Glomerular visceral epithelial cell (primary cell): ENCODE measurements around the gene PTPN14.
"Not testable (repeated sequence)": the region's sequence is repeated elsewhere in the genome, so short reads cannot be mapped to it uniquely, and the experiment has no call there.

Experiments used
- DNase-seq: peaks from one replicate; pipeline ENCODE4 v3.0.0-alpha.2; 2016; ENCODE audit errors: extremely low spot score

Gene PTPN14

DNA sequence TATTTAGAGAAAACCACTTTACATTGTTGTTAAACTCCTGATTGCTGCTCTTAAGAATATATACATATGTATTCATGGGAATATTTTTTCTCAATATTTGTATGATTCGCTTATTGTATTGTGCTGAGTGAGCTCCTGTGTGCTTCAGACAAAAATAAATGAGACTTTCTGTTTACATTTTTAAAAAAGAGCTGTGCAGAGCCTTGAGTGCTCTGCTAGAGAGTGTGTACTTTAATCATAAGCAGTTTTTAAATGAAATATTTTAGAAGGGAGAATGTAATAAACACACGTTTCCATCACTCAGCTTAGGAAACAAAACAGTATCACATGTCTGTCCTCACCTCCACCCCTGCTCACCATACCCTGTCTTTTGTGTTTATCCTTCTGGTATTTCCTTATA lies 9.7 kb downstream of the PTPN14 start:
- DNase-seq: no peak

DNA sequence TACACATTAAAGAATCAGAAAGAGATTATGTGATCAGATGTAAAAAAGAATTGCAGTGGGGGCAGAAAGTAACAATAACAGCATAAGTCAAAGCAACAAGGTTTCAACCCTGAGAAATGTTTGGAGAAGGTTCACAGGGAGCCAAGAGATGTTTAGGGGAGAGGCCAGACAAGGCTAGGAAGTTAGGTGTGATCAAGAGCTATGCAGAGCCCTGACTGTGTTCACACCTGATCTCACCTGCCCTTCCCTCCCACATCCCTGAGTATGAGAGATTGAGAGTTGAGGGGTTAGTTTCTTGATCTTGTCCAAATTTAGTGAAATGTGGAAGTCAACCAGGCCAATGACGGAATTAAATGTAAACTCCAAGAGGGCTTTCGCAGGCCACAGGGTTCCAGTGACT lies 10.2 kb downstream of the PTPN14 start:
- DNase-seq: no peak

DNA sequence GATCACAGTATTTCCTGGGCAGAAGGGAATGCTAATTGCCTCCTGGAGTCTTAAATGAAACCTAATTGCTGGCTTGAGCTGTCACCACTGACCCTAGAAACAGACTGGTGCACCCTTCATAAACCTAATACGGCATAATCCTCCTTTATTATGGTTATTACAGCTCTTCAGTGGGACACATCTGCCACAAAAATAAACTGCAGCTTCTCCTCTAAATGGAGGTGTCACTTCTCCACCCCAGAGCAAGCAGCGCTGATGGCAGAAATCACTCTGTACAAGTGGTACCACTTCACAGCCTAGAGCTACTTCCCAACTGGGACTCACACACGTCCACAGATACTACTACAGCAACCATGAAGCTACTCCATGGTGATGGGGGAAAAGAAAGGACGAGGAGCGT lies 11.1 kb downstream of the PTPN14 start:
- DNase-seq: no peak

DNA sequence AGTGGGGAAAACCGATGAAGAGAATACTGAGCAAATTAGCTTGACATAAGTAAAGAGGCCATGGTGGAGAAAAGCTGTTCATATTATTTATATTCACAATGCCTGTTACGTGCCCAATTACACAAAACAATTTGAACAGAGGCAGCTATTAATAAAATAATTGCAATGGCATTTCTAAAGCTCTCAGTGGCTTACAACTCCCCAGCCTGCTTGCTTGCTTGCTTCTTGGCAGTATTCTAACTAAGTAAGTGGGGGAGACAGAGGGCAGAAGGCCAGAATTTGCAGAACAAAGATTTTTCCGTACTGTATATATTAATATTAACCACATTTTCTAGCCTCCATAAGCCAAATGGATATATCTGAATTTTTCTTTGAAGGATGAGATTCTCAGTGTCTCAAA lies 12.9 kb downstream of the PTPN14 start:
- no peak for DNase-seq

DNA sequence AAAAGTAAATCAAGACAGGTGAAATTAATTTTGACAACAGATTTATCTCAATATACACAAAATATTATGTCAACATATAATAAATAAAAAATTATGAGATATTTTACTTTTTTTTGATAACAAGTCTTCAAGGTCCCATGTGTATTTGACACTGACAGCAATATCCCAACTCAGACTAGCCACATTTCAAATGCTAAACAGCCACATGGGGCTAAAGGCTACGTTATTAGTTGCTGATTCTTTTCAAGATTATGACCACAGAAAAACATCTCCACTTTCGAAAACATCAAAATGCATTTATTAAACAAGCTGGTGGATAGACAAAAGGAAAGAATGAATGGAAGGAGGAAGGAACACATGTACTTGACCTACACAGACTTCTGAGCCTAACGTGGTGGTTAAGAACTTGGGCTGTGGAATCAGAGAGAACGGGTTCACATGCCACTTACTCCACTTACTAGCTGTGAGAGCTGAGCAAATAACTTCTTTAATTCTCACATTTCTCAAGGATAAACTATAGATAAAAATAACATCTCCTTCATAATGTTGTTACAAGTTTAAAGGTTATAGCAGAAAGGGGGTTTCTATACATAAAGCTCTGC lies 13.4 kb downstream of the PTPN14 start:
- DNase-seq: no peak

DNA sequence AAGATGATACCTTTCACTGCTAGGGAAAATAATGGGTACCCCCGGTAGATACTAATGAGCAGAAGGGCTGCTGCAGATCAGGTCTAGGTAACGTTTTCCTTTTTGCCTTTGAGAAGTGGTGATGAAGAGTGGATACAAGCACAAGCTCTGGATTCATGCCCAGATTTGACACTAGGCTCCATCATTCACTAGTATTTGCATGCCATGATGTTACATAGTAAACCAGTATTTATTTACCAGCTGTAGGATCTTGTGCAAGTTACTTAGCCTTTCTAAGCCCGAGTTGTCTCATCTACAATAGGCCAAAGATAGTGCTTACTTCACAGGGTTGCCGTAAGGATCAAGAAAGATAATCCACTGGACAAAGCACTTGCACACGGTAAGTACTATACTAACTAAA lies 14.2 kb downstream of the PTPN14 start:
- DNase-seq: no peak

DNA sequence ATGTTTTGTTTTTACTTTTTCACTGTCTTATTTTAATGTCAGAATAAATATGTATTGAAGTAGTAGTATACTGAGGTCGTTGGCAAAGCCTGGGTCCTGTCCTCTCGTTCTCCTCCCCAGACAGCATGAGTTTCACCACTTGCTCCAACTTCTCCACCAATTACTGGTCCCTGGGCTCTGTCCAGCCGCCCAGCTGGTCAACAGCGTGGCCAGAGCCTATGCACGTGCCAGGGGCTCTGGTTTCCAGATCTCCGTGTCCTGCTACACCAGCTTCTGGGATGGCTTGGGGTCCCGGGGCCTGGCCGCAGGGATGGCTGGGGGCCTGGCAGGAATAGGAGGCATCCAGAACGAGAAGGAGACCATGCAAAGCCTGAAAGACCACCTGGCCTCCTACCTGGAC lies 19.3 kb downstream of the PTPN14 start:
- DNase-seq: no peak

DNA sequence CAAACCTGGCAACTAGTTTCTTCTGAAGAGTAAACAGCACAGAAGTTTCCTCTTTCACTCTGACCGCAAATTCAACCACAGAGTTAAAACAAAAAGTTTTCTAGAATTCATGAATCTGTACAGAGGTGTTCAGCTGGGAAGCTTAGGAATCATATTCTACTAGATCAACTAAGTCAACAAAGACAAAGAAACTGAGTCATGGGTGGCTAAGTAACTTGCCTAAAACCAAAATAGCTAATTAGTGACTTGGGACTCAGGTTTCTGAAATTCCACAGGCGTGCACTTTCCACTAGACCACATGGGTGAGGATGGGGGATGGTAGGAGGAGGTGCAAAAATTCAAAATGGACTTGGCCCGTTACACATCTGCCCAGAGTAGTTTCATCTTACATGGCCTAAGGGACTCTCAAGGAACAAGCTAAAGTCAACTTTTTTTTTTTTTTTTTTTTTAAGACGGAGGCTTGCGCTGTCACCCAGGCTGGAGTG lies 25.8 kb downstream of the PTPN14 start:
- DNase-seq: peak; percentile 81

DNA sequence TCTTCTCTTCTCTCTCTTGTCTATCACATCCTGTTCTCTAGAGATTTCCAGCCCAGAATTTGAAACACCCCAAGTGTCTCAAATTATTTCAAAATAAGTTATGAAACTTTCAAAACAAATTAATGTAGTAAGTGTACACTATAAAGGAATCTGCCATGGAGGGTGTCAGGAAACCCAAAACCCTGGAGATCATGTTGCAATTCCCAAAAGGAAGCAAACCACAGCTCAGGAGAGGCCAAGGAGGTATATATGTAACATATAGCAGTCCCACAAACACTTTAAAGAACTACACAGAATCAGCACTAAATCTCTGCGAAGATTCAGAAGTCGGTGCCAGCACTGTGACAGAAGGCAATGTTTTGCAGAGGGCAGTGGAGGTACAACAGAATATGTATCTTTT lies 26.6 kb downstream of the PTPN14 start:
- DNase-seq: no peak

DNA sequence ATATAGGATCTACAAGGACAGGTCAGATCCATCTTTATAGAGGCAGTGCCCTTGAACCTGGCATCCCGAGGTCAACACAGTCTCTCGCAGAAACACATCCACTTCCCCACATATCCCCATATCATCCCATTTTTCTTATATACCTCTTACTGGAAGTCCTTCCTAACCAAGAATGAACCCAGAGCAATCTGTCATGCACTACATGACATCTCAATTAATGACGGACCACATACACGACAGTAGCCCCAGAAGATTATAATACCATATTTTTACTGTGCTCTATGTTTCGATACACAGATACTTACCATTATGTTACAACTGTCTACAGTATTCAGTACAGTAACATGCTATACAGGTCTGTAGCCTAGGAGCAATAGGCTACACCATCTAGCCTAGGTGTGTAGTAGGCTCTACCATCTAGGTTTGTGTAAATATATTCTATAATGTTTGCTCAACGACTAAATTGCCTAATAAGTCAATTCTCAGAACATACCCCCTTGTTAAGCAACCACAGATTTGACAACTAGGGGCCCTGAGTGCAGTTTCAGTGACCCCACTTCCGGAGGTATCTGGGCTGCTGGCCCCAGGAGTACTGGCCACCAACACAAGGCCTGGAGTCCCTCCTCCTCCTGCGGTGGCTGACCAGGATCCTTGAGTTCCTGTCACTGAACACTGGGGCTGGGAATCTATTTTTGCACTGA lies 28.1 kb downstream of the PTPN14 start:
- DNase-seq: no peak

DNA sequence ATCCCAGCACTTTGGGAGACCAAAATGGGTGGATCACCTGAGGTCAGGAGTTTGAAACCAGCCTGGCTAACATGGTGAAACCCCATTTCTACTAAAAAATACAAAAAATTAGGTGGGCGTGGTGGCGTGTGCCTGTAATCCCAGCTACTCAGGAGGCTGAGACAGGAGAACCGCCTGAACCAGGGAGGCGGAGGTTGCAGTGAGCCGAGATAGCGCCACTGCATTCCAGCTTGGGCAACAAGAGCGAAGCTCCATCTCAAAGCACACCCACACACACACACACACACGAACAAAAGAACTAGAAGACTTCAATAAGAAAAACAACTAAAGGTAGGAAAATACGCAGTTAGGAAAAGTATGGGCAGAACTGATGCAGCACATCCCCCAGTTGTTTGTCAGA lies 29.9 kb downstream of the PTPN14 start:
- not testable (repeated sequence) for DNase-seq

DNA sequence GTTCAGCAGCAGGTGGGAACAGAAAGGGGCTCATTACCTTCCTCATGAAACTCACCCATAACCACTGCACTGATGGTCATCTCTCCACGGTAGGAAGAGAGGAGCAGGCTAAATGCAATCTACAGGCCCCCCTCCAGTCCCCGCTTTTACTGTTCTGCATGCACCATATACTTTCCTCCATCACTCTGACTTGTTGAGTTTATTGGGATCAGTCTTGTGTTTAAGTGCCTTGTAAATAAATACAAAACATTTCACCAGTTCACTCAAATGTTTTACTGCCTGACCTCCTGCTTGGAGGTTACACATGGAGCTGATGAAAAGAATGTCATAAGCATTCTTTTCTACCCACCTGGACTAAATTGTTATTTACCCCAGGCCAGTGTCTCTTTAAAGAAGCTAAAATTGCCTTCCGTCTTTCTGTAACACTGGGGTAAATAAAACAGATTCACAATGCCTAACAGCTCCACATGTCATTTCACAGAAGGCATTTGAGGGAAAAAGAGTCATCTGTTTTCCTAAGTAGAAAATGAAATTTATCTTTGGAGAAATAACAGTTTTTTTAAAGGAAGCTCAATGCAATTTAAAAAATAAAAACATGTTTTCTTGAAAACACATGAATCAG lies 30.7 kb downstream of the PTPN14 start:
- DNase-seq: no peak

DNA sequence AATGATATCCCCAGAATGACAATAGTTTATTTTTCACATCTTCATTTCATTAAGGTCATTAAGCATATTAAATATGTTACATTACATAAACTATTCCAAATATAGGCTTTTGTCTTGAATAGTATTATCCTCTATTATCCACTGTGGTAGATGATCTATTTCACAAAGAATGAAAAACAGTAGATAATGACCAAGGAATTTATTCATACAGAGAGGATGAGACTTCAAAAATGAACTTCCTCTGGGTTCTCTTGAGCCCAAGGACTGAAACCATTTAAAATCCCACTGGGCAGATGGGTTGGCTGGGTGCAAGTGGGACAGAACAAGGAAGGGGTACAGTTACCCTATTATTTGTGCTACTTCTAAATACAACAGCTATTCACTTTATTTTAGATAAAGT lies 33.0 kb downstream of the PTPN14 start:
- DNase-seq: no peak

DNA sequence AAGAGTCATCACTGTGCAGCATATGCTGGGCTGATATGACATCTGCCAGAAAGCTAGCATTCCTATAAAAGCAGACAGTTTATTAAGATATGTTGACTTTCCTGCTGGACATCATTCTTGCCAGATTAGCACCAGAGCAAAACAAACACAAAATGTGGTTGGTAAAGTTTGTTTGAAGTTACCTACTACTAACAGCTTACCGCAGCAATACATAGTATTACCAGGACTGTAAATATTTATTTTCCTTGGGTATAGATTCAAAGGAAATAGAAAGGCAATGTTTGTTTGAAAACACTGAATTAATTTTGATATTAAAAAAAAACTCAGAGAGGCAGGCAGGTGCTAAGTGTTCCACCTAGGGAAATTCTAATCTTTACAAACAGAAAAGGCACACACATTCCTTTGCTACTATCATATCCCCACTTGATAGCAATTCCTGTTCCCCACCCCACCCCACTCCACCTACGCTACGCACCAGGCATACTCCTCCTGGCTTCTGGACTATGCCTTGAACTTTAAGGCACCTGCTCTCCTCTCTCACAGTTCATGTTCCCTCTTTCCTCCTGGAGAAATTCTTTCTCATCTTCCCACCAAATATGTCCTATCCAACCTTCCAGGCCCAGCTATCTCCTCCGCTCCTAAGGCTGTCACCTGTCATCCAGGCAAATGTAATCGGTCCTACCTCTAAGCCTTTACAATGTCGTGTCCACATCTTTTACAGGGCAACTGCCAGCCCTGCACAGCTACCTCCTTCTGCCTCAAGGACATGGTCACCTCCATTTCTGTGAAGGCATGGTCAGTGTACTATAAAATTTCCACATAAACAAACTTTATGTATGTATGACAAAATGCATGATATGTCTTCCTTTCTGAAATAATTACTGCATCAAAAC lies 34.7 kb downstream of the PTPN14 start:
- DNase-seq: no peak

DNA sequence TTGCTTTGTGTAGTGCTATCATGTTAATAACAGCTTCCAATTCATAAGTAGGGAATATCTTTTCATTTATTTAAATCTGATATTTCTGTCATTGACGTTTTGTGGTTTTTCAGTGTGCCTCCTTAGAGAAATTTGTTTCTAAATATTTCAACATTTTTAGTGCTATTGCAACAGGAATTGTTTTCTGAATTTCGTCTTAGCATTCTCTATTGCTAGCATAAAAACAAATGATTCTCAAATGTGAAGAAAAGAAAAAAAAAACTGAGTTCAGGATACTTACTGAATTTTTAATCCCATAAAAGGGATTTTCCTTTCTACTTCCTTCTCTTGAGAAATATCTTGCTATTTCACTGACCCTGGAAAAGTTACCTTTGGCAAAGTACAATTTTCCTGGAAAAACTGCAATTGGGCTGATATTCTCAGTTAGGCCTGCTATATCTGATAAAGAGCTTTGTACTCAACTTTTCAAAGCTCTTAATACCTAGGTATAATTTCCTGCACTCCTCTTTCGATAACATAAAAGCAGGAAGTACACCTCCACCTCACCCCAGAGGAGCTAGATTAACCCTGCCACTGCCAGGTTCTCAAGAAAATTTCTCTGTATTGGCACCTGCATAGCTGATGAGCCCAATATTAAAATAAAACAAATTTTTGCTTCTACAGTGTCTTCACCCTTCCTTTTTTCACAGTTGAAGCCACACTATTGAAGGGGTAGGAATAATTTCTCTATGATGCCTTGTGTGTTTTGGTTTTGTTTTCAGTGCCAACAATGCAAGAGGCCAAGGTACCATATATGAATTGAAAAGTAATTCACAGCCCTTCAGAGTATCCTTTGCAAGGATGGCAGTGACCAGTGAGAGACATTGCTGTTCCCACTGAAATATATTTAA lies 35.6 kb downstream of the PTPN14 start:
- DNase-seq: no peak

DNA sequence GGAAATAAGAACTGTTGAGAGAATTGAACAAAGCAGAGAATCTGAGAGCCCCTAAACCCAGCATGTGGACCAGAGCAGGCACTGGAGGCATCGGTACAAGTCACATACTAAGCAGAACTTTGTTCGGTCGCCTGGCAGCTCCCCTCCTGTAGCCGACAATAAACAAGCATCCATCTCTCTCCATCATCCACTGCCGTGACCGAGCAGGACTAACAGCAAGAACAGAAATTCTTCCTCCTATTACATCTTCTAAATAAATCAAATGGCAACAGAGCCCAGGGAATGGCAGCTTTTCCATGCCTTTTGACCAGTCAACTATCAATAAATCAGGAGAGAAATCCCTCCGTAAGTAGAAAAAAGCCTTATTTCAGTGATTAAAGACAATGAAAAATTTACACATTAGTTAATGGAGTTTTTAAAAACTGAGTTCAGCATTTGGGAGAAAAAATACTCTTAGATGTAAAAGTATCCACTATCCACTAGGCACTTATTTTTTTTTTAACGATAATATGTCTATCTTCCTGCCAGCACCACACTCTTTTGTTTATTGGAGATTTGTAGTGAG lies 36.5 kb downstream of the PTPN14 start:
- DNase-seq: no peak

DNA sequence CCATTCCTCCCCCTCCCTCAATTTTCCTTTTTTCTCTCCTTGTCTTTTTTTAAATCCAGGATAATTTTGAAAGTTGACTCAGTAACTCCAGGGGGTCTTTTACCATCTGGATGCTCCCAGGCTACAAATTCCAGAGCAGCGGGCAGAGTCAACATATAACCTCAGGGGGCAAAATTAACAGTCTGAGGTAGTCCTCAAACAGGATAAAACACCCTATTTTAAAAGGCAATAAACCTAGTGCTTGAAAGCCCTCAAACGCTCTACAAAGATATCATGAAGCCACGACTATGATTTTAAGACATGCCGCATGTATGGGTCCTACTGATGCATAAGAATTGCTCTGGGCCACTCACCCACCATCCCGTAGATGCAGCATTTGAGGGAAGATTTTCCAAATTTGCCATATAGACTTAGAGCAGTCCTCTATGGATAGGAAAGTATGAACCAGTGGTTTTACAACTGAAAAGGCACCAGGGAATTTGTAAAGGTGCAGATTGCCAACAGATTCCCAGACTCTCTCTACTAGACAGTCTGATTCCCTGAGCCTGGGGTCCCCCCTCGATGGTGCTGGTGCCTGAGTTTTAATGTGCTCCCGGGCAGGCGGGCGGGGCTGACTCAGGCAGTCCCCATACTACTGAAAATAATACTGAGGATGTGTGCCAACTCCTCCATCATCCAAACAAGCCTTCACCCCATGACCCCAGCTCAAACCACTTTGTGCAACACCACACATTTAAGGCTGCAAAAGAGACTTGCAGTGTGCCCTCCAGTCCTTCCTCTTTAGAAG lies 37.2 kb downstream of the PTPN14 start:
- peak; percentile 56 for DNase-seq

DNA sequence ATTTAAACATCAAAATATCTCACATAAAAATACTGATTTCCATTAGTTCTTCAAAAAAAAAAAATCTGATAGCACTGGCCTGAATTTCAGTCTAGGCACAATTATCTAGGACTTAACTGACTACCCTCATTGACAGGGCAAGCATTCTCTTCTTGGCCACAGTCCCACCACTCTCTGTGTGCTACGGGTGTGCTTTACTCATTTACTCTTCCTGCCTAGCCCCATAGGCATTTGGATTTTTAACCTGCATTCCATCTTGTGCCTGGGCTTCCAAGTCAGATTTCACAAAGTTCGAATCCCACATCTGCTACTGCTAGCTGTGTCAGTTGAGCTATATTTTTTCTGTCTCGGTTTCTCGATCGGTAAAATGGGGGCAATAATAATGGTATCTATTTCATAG lies 38.0 kb downstream of the PTPN14 start:
- DNase-seq: no peak

DNA sequence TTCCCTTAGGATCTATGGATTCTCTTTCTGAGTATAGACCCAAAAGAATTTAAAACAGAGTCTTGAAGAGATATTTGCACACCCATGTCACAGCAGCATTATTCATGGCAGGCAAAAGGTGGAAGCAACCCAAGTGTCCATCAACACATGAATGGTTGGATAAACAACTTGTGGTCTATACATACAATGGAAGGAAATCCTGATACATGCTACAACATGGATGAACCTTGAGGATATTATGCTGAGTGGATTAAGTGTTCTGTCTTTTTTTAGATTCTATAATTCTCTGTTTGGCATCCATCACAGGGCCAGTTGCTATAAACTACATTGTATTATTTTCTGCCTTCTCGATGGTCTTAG lies 39.8 kb downstream of the PTPN14 start:
- DNase-seq: no peak
